ENCODE measurements around the gene TYW1B.
"Not testable (repeated sequence)": the region's sequence is repeated elsewhere in the genome, so short reads cannot be mapped to it uniquely, and the experiment has no call there.

Gene TYW1B

DNA sequence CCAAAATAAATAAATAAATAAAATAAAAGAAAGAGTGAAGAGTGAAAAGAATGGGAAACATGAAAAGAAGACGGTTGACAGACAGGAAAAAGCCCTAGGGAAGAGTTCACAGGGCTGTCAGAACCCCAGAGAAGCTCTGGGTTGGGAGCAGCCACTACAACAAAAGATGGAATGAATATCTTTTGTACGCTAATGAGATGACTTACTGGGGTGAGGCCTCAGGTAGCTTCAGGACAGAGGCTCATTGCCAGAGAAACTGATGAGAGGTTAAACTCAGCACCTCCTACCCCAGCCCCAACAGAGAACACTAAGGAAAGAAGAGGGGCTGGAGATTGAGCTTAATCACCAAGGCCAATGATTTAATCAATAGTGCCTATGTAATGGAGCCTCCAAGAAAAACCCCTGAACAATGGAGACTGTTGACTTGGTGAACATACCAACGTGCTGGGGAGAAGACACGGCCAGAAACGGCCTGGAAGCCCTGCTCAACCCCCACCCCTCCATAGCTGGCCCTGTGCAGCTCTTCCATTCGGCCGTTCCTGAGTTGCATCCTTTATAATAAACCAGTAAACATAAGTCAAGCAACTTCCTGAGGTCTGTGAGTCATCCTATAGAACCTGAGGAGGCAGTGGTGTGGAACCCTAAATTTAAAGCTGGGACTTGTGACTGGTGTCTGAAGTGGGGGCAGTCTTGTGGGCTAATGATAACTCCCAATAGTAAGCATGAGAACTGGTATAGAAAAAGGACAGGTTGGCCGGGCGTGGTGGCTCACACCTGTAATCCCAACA, 11.4 kb downstream of the TYW1B start:
- DNase-seq = not testable (repeated sequence)

- DNase-seq = not testable (repeated sequence)
Measured at GRCh38 chr7:72810437-72810836, 17.6 kb downstream of the TYW1B start.

- not testable (repeated sequence) for DNase-seq
Measured at GRCh38 chr7:72808511-72808910, 19.5 kb downstream of the TYW1B start.

- DNase-seq = not testable (repeated sequence)
Measured at GRCh38 chr7:72806851-72807250, 21.1 kb downstream of the TYW1B start.

DNA sequence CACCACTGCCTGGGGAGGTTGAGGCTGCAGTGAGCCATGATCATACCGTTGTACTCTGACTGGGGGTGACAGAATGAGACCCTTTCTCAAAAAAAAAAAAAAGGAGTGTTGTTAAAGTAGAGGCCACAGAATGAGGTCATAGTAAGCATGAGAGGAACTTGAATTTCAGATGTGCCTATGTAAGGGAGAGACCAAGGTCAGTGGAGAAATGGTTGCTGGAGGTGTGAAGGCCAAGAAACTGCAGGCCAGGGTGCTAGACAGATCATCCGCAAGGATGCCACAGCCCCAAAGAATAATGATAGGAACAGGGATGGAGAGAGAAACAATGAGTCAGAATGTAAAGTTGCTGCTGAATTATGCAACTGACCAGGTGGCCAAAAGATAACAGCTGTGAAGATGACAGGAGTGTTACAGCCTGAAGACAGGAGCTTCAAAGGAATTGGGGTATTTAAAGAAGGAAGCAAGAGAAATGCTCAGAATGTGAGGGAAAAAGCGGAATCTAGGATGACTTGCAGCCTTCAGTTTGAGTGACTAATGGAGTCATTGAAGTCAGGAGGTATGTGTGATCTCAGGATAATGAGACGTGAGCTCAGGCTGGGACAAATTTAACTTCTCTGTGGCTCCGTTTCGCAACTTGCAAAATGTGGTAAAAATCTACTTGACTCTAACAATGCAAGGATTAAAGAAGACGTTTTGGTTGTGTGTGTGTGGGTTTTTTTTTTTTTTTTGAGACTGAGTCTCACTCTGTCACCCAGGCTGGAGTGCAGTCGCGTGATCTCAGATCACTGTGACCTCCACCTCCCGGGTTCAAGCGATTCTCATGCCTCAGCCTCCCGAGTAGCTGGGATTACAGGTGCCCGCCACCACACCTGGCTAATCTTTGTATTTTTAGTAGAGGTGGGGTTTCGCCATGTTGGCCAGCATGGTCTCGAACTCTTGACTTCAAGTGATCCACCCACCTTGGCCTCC, 22.2 kb downstream of the TYW1B start:
- no peak for DNase-seq

DNA sequence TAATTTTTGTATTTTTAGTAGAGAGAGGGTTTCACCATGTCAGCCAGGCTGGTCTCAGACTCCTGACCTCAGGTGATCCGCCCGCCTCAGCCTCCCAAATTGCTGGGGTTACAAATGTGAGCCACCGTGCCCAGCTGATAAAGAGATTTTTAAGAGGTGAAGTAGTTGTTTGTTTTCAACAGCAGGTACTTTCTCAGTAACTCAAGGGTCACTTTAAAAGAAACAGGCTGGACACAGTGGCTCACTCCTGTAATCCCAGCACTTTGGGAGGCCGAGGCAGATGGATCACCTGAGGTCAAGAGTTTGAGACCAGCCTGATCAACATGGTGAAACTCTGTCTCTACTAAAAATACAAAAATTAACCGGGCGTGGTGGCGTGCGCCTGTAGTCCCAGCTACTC, 24.2 kb downstream of the TYW1B start:
- DNase-seq = not testable (repeated sequence)

DNA sequence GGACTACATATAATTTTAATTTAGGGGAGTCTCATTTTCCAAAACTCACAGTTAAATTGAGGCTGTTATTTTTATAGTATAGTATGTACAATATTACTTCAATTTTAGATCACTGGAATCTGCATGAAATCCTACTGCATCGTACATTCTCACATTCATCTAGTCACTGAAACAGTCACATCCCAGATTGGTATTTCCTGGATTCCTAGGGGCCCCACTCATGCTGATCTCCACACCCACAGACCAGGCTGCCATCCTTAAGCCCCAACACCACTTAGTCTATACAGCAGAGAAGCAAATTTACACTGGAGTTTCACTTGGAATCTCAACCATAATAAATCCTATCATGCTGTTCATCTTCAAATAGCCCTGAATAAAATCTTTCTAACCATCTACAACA, 26.4 kb downstream of the TYW1B start:
- DNase-seq = not testable (repeated sequence)

DNA sequence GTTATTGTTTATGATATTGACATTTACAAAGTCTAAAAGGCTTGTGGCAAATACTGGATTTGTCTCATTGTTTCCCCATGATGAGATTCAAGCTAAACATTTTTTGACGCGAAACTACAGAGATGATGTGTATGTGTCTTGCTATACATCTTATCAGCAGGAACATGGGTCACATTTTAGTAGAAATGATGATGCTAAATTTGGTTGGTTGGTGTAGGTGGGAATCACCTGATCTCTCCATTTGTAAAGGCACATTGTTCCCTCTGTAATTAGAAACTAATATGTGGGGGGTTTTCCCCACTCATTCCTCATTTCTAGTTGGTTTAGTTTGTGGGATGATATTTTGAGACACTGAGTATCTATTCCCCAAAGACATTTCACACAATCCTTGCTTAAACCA, 32.6 kb downstream of the TYW1B start:
- DNase-seq = not testable (repeated sequence)

- DNase-seq = no peak
Measured at GRCh38 chr7:72793791-72794190, 34.2 kb downstream of the TYW1B start.

DNA sequence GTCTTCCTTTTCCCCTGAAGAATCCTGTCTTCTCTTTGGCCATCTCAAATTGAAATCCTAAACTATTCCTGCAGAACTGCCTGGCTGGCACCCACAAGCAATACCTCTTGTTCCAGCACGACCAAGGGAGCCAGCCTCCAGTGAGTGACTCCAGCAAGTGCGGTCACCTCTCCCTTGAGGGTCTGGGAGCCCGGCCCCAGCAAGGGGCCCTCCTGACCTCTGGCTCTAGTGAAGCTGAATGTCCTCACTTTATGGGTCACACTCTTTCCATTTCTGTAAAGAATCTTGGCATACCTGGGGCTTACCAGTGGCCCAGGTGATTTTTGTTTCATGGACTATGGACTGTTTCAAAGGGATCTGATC, 37.3 kb downstream of the TYW1B start:
- DNase-seq = not testable (repeated sequence)

- DNase-seq = not testable (repeated sequence)
Measured at GRCh38 chr7:72790048-72790697, 37.8 kb downstream of the TYW1B start.

DNA sequence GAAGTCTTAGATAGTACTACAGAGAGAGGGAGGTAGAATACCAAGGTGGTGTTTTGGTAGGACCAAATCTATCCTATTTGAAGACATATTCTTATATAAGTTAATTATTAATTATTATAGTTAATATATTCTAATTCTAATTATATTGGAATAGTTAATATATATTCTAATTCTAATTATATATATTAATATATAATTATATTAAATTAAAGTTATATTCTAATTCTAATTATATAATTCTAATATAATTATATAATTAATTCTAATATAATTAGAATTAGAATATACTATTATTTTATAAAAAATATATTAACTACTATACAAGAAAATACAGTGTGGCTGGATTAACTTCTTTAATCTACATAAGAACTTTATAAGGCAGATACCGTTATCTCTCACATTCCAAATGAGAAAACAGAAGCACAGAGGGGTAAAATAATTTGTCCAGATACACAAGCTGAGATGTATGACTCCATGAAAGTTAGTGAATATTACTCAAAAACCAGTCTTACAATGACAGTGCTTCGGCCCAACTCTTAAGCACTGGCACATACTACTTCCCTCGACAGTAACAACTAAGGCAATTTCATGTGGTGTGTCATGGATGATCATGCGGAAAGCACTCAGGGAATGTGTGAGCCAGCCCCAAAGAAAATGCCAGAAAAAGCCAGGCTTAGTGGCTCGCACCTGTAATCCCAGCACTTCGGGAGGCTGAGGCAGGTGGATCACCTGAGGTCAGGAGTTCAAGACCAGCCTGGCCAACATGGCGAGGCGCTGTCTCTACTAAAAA, 42.6 kb downstream of the TYW1B start:
- no peak for DNase-seq

- not testable (repeated sequence) for DNase-seq
Measured at GRCh38 chr7:72783601-72784370, 44.2 kb downstream of the TYW1B start.

- no peak for DNase-seq
Measured at GRCh38 chr7:72781631-72782030, 46.4 kb downstream of the TYW1B start.

- no peak for DNase-seq
Measured at GRCh38 chr7:72781161-72781560, 46.8 kb downstream of the TYW1B start.

DNA sequence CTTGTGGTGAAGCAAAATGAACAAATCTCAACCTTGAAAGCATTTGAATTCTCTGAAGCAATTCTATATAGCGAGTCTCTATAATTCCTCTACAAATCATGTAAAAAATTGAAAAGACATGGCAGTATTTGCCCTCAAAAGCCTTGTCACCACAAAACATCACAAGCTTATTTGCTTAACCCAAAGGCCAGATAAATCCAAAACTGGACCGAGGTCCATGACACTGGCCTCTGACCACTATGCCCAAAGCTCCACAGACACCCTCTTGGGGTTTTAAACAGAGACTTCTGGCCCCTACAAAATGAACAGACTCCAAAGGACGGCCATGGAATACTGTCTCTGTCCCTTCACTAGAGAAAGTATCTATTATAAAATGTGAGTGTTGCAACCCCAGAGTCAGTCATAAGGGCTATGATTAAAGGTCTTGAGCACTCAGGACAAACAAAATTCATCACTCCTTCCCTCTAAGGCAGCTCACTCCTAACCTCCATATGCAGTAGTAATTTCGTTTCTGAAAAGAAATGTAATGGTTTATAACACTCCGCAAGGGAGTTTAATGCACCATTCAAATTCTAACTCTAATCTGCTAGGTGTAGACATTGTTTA, 47.6 kb downstream of the TYW1B start:
- DNase-seq = not testable (repeated sequence)

GRCh38 chr7:72777167-72777566, 50.8 kb downstream of the TYW1B start:
- DNase-seq = not testable (repeated sequence)

DNA sequence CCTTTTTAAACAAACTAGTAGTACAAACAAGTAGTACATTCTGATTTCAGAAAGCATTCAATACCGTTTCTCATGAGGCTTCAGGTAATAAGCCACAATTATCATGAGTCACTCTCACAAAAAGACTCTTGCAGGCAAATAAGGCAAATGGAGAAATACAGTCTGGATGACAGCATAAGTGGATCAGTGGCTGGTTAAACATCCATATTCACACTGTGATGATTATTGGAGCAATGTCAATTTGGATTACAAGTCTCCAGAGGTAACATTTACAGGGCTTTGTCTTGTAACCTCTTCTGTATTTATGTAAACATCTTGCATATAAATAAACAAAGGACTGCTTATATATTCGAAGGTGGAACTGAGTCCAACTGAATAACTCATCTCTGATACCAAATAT, 55.4 kb downstream of the TYW1B start:
- DNase-seq = peak; percentile 63 to 84

GRCh38 chr7:72766994-72767393, 61.0 kb downstream of the TYW1B start:
- DNase-seq = not testable (repeated sequence)

DNA sequence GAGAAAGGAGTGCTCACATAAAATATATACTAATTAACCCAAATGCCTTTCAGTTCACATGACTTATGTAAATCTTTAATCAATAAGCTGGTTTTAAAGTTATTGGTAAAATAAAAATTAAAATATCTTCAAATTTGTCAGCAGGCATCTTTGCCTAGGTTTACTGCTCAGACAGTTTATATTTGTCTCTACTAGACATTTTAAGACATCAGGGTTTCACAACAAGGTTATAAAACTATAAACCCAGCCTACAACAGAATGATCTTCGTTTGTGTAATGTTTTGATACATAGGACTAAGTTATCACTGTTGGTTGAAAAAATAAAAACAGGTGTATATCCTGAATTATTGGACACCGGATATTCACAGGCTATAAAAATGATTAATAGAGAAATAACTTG, 67.4 kb downstream of the TYW1B start:
- DNase-seq = no peak

- no peak for DNase-seq
Measured at GRCh38 chr7:72754312-72754711, 73.7 kb downstream of the TYW1B start.

All from NCI-H1930 (cell line).